Measurements from ENCODE around the gene CUL9.

The CUL9 gene

GRCh38 chr6:43221046-43221972 is 39.3 kb downstream of the CUL9 start:
- Mint-ChIP-seq H3K4me1 (ENCODE audit: low read depth) (peaks cover 27% of the 10 kb centered on the region), H3K27me3 (ENCODE audit: low read depth) (no peaks in the 10 kb centered on the region), H3K9me3 (no peaks in the 10 kb centered on the region), H3K4me3 (no peak overlapping the region), H3K36me3 (ENCODE audit: low read depth) (peaks cover 37% of the 10 kb centered on the region), H3K27ac (peak overlapping the region; percentile 53)

GRCh38 chr6:43222418-43223059 is 40.5 kb downstream of the CUL9 start:
- H3K27me3 Mint-ChIP-seq (ENCODE audit: low read depth) = no peaks in the 10 kb centered on the region
- H3K4me1 Mint-ChIP-seq (ENCODE audit: low read depth) = peaks cover 31% of the 10 kb centered on the region
- no peak overlapping the region for H3K4me3 Mint-ChIP-seq
- no peaks in the 10 kb centered on the region for H3K9me3 Mint-ChIP-seq
- peaks cover 35% of the 10 kb centered on the region for H3K36me3 Mint-ChIP-seq (ENCODE audit: low read depth)
- H3K27ac Mint-ChIP-seq = peak overlapping the region; percentile 70

- Mint-ChIP-seq H3K27me3 (ENCODE audit: low read depth) (no peaks in the 10 kb centered on the region), H3K27ac (peak overlapping the region; percentile 98), H3K4me3 (no peak overlapping the region), H3K9me3 (no peaks in the 10 kb centered on the region), H3K36me3 (ENCODE audit: low read depth) (peaks cover 32% of the 10 kb centered on the region), H3K4me1 (ENCODE audit: low read depth) (peaks cover 35% of the 10 kb centered on the region)
Observed at GRCh38 chr6:43223175-43223574, 41.2 kb downstream of the CUL9 start.

GRCh38 chr6:43226192-43226851 is 44.3 kb downstream of the CUL9 start:
- Mint-ChIP-seq H3K4me1 (ENCODE audit: low read depth) (peaks cover 47% of the 10 kb centered on the region), H3K36me3 (ENCODE audit: low read depth) (peaks cover 25% of the 10 kb centered on the region), H3K27ac (peak overlapping the region; percentile 87), H3K9me3 (no peaks in the 10 kb centered on the region), H3K27me3 (ENCODE audit: low read depth) (peaks cover 3% of the 10 kb centered on the region), H3K4me3 (peak overlapping the region; percentile 37)

GRCh38 chr6:43228951-43229802 is 47.2 kb downstream of the CUL9 start, which contains the start of gene DNPH1:
Gene DNPH1, minus strand, starts transcription at chr6:43229481. Its CDS starts 25 bp downstream, at chr6:43229456.
- Mint-ChIP-seq H3K4me3 (peak within 1 kb of the TSS; percentile 89), H3K4me1 (ENCODE audit: low read depth) (peaks cover 38% of the 10 kb centered on the region), H3K36me3 (ENCODE audit: low read depth) (peaks cover 13% of the 10 kb centered on the region), H3K27ac (peak within 1 kb of the TSS; percentile 89), H3K9me3 (no peaks in the 10 kb centered on the region), H3K27me3 (ENCODE audit: low read depth) (peaks cover 17% of the 10 kb centered on the region)

GRCh38 chr6:43229803-43230620 is 48.0 kb downstream of the CUL9 start:
- peak overlapping the region; percentile 89 for H3K4me3 Mint-ChIP-seq
- H3K27ac Mint-ChIP-seq = peak overlapping the region; percentile 89
- H3K9me3 Mint-ChIP-seq = no peaks in the 10 kb centered on the region
- peaks cover 9% of the 10 kb centered on the region for H3K36me3 Mint-ChIP-seq (ENCODE audit: low read depth)
- H3K4me1 Mint-ChIP-seq (ENCODE audit: low read depth) = peaks cover 32% of the 10 kb centered on the region
- peaks cover 17% of the 10 kb centered on the region for H3K27me3 Mint-ChIP-seq (ENCODE audit: low read depth)

GRCh38 chr6:43231053-43231452 is 49.1 kb downstream of the CUL9 start:
- Mint-ChIP-seq H3K27me3 (ENCODE audit: low read depth) (peaks cover 21% of the 10 kb centered on the region), H3K9me3 (no peaks in the 10 kb centered on the region), H3K27ac (no peak overlapping the region), H3K4me1 (ENCODE audit: low read depth) (peaks cover 24% of the 10 kb centered on the region), H3K4me3 (peak overlapping the region; percentile 10), H3K36me3 (ENCODE audit: low read depth) (peaks cover 5% of the 10 kb centered on the region)

- H3K27me3 Mint-ChIP-seq (ENCODE audit: low read depth) = peaks cover 28% of the 10 kb centered on the region
- H3K9me3 Mint-ChIP-seq = no peaks in the 10 kb centered on the region
- H3K4me1 Mint-ChIP-seq (ENCODE audit: low read depth) = peaks cover 17% of the 10 kb centered on the region
- no peaks in the 10 kb centered on the region for H3K36me3 Mint-ChIP-seq (ENCODE audit: low read depth)
- peak overlapping the region; percentile 10 for H3K4me3 Mint-ChIP-seq
- H3K27ac Mint-ChIP-seq = no peak overlapping the region
Observed at GRCh38 chr6:43231735-43232450, 49.9 kb downstream of the CUL9 start.

- peaks cover 42% of the 10 kb centered on the region for H3K27me3 Mint-ChIP-seq (ENCODE audit: low read depth)
Observed at GRCh38 chr6:43235841-43236240, 53.8 kb downstream of the CUL9 start.

GRCh38 chr6:43239054-43239453 is 57.1 kb downstream of the CUL9 start:
- Mint-ChIP-seq H3K27me3 (ENCODE audit: low read depth) (peaks cover 24% of the 10 kb centered on the region), H3K4me1 (ENCODE audit: low read depth) (peaks cover 5% of the 10 kb centered on the region), H3K4me3 (no peak overlapping the region), H3K36me3 (ENCODE audit: low read depth) (peaks cover 4% of the 10 kb centered on the region), H3K27ac (no peak overlapping the region), H3K9me3 (peaks cover 7% of the 10 kb centered on the region)

More at GRCh38 chr6:43235841-43236240, 53.8 kb downstream of the CUL9 start:
- Mint-ChIP-seq H3K4me3 (no peak overlapping the region), H3K36me3 (ENCODE audit: low read depth) (peaks cover 4% of the 10 kb centered on the region), H3K4me1 (ENCODE audit: low read depth) (peaks cover 3% of the 10 kb centered on the region), H3K9me3 (peaks cover 7% of the 10 kb centered on the region), H3K27ac (no peak overlapping the region)

- Mint-ChIP-seq H3K36me3 (ENCODE audit: low read depth) (peaks cover 4% of the 10 kb centered on the region), H3K27me3 (ENCODE audit: low read depth) (peaks cover 21% of the 10 kb centered on the region), H3K4me1 (ENCODE audit: low read depth) (peaks cover 5% of the 10 kb centered on the region), H3K27ac (no peak overlapping the region), H3K9me3 (peaks cover 7% of the 10 kb centered on the region), H3K4me3 (no peak overlapping the region)
Observed at GRCh38 chr6:43240950-43241349, 59.0 kb downstream of the CUL9 start.

GRCh38 chr6:43241446-43241845 is 59.5 kb downstream of the CUL9 start:
- peaks cover 4% of the 10 kb centered on the region for H3K36me3 Mint-ChIP-seq (ENCODE audit: low read depth)
- peaks cover 5% of the 10 kb centered on the region for H3K4me1 Mint-ChIP-seq (ENCODE audit: low read depth)
- H3K4me3 Mint-ChIP-seq = no peak overlapping the region
- no peak overlapping the region for H3K27ac Mint-ChIP-seq
- peaks cover 7% of the 10 kb centered on the region for H3K9me3 Mint-ChIP-seq
- H3K27me3 Mint-ChIP-seq (ENCODE audit: low read depth) = peaks cover 17% of the 10 kb centered on the region

Data from T-helper 1 cell treated with Interleukin-12 subunit alpha and Interleukin-12 subunit beta and Interleukin-4 antibody, amounts not matched to agents 30 μg/mL and 1 μg/mL, for 36 hours (primary cell).